GM12873 (cell line): ENCODE measurements around the gene ZFP36.

Experiments
- CTCF ChIP-seq: IDR thresholded peaks from 2 replicates; pipeline ENCODE4 v1.5.1; 2012; ENCODE audit warnings: low read depth, mild to moderate bottlenecking, moderate library complexity, low read length, control low read depth; ENCODE audit not compliant: insufficient read depth; ENCODE audit errors: missing control alignments

ZFP36 gene

GRCh38 chr19:39438270-39438934 is 31.8 kb downstream of the ZFP36 start:
- no peak for TF ChIP-seq CTCF

GRCh38 chr19:39444598-39445195 is 38.0 kb downstream of the ZFP36 start:
- no peak for TF ChIP-seq CTCF

- TF ChIP-seq CTCF: no peak
These were observed 38.8 kb downstream of the ZFP36 start, which contains the start of gene SUPT5H for GRCh38 chr19:39445196-39446111. TSS of gene SUPT5H (plus strand) at chr19:39445582. CDS start at chr19:39445891, 309 bp downstream.

- no peak for TF ChIP-seq CTCF
These were observed 39.9 kb downstream of the ZFP36 start for GRCh38 chr19:39446365-39447084.

- no peak for TF ChIP-seq CTCF
These were observed 41.6 kb downstream of the ZFP36 start for GRCh38 chr19:39448271-39448670.

- no peak for TF ChIP-seq CTCF
These were observed 42.6 kb downstream of the ZFP36 start for GRCh38 chr19:39449116-39449797.
